Neutrophil (primary cell): Measurements from ENCODE around the gene SLC4A1.

Source experiments
- H3K27ac ChIP-seq: fragments of 200-600 bp; sonication (generic); 2 replicates; pipeline ENCODE4 v1.5.1; 2016; ENCODE audit warnings: mild to moderate bottlenecking, moderate library complexity
- H3K27me3 ChIP-seq: fragments of 200-600 bp; sonication (generic); 2 replicates; pipeline ENCODE4 v1.6.0; 2016; ENCODE audit warnings: mild to moderate bottlenecking
- H3K36me3 ChIP-seq: fragments of 200-600 bp; sonication (generic); 2 replicates; pipeline ENCODE4 v1.5.1; 2017
- H3K4me1 ChIP-seq, 2 experiments: fragments of 200-600 bp in 1 of 2; sonication (generic) in 1 of 2; 1 replicate in 1 of 2; 2 replicates in 1 of 2; pipeline versions ENCODE4 v1.5.1 to v1.6.1; 2013 to 2016; ENCODE audit warnings: low read depth in 1 of 2, low read length in 1 of 2, mild to moderate bottlenecking in 1 of 2, moderate library complexity in 1 of 2; ENCODE audit not compliant: control insufficient read depth in 1 of 2, insufficient read depth in 1 of 2
- H3K4me3 ChIP-seq, 2 experiments: fragments of 200-600 bp in 1 of 2; sonication (generic) in 1 of 2; 1 replicate in 1 of 2; 2 replicates in 1 of 2; pipeline ENCODE4 v1.5.1; 2013 to 2016; ENCODE audit warnings: low read depth in 1 of 2, low read length in 1 of 2, mild to moderate bottlenecking in 1 of 2, moderate library complexity in 1 of 2
- H3K9me3 ChIP-seq: fragments of 200-600 bp; sonication (generic); 2 replicates; pipeline ENCODE4 v1.5.1; 2016
- TF ChIP-seq, protein P1 (sequence below): fragments of 200-600 bp; sonication (generic); IDR thresholded peaks from 2 replicates; pipeline ENCODE4 v1.5.1; 2016; ENCODE audit warnings: antibody characterized with exemption

SLC4A1 gene

DNA sequence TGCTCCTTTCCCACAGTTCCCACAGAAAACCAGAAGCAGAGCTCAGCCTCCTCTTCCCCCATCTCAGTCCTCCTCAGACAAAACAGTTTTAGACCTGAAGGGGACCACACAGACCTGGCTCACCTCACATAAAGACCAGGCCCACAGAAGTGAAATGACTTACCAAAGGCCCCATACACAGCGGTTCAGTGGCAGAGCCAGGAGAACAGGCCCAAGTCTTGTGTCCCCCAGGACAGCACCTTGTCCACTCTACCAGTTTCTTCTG is 53.8 kb downstream of the SLC4A1 start:
- Histone ChIP-seq H3K4me1 (peaks cover 34 to 42% of the 10 kb centered on the region in 2 experiments), H3K27me3 (no peaks in the 10 kb centered on the region), H3K36me3 (peaks cover 84% of the 10 kb centered on the region), H3K4me3 (no peak overlapping the region), H3K27ac (no peak overlapping the region), H3K9me3 (no peaks in the 10 kb centered on the region)
- TF ChIP-seq, protein P1, sequence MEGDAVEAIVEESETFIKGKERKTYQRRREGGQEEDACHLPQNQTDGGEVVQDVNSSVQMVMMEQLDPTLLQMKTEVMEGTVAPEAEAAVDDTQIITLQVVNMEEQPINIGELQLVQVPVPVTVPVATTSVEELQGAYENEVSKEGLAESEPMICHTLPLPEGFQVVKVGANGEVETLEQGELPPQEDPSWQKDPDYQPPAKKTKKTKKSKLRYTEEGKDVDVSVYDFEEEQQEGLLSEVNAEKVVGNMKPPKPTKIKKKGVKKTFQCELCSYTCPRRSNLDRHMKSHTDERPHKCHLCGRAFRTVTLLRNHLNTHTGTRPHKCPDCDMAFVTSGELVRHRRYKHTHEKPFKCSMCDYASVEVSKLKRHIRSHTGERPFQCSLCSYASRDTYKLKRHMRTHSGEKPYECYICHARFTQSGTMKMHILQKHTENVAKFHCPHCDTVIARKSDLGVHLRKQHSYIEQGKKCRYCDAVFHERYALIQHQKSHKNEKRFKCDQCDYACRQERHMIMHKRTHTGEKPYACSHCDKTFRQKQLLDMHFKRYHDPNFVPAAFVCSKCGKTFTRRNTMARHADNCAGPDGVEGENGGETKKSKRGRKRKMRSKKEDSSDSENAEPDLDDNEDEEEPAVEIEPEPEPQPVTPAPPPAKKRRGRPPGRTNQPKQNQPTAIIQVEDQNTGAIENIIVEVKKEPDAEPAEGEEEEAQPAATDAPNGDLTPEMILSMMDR: no peak

DNA sequence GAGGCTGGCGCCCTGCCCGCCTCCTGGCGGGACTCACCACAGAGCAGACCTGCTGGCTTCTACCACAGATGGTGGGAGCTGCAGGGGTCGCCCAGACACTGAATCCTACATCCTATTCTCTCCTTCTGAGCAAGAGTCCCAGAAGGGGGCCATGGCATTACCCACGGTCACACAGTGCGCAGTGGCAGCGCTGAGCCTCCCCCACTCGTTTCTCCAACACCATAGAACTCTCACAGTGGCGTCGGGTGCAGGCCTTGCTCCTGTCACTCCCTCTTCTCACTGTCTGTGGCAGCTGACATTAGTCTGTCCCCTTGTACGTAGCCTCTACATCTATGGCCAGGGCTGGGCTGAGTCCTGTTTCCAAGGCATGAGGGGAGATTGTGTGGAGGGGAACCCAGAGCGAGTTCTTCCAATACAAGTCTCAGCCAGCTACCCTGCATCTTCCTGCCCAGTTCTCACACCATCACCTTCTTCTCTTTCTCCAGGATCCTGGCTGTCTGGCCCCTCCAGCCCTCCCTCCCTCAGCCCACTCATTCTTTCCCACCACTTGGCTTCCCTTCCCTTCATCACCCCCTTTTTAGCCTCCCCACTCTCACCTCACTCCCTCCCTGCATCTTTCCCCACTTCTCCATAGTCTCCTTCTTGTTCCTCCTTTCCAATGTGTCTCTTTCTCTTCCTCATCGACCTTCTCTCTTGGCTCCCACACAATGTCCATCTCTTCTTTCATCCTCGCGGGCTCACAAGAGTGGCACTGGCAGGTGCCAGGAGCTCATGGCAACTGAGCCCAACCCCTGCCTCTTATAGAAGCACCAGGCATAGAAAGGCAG is 54.3 kb downstream of the SLC4A1 start:
- TF ChIP-seq, protein P1: no peak
- H3K36me3 ChIP-seq: peaks cover 89% of the 10 kb centered on the region
- H3K9me3 ChIP-seq: no peaks in the 10 kb centered on the region
- H3K27ac ChIP-seq: peak overlapping the region; percentile 15
- H3K4me3 ChIP-seq: no peak overlapping the region
- peaks cover 36 to 43% of the 10 kb centered on the region in 2 experiments for H3K4me1 ChIP-seq
- H3K27me3 ChIP-seq: no peaks in the 10 kb centered on the region

DNA sequence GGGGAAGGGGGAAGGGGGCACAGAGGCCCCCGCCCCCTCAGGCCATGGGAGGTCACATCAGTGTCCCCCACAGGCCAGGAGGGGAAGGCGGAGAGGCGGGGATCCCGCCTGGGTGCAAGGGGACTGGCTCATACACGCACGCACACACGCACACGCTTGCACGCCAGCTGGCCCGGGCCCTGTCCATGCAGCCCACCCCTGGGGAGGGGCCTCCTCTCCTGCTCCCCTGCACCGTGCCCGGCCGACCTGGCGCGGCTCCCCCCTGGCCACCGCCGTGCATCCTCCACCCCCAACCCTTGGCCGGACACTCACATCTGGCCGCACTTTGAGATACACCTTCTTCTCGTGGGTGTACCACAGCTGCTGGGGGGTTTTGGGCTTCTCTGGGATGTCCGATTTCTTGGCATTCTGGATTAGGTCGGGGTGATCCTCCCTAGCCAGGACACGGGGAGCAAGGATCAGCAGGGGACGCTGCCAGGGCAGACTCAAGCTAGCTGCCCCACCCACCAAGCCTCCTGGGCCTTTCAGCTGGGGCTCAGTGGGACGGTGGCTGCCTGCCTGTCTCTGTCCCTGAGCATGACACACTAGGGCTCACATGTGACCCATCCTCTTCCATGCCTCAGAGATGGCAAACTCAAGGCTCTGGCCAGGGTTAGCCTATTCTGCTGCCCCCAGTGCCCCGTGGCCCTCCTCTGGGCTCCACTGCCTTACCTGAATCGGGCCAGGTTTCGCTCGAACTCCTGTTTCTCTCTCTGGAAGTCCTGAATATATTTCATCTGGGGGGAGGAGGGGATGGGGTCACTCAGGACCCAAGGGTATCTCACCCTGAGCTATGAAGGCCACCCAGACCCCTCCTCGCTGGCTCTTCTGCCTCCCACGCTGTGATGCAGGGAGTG is 55.2 kb downstream of the SLC4A1 start:
- Histone ChIP-seq H3K9me3 (no peaks in the 10 kb centered on the region), H3K4me1 (peaks cover 31 to 36% of the 10 kb centered on the region in 2 experiments), H3K4me3 (no peak overlapping the region), H3K27ac (peak overlapping the region; percentile 15), H3K36me3 (peaks cover 98% of the 10 kb centered on the region), H3K27me3 (no peaks in the 10 kb centered on the region)
- TF ChIP-seq, protein P1: no peak

DNA sequence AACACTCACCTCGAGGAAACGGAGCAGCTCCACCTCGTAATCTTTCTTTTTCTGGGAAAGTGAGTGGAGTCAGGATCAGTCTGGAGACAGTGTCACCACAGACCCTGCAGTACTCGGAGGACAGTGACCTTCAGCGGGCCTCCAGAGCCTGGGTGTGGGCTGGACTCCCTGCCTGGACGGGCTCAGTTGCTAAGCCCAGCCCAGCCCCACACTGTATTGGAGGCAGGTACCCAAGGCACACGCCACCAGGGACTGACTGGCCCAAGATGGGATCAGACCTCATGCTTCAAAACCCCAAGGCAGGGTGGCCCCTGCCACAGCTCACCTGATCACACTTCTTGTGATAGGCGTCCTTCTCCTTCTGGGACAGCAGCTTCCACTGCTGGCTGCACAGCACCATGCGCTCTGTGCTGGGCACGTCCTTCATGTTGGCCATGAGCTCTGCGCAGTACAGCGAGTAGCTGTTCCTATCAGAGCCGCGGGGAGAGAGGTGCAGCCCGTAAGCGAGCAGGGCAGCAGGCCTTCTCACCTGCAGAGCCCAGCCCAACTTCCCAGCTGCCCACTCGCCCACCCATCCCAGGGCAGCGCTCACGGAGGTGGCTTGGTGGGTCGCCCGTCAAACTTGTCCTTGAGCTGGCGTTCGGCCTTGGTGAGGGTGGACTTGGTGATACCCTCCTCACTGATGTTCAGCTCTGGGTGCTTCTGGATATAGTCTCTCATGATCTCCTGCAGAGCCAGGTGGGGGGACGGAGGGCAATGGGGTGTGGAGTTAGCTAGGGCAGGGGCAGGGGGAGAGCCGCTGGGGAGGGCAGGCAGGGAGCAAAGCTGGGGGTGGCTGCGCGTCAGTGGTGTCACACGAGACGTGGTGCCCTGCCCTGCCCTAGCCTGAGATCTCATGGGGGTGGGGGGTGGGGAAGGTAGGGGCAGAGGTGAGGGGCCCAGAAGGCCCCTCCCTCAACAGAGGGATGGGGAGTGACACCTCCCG is 56.4 kb downstream of the SLC4A1 start:
- H3K27me3 ChIP-seq: no peaks in the 10 kb centered on the region
- TF ChIP-seq, protein P1: no peak
- H3K36me3 ChIP-seq: peaks cover 100% of the 10 kb centered on the region
- peaks cover 21 to 26% of the 10 kb centered on the region in 2 experiments for H3K4me1 ChIP-seq
- H3K9me3 ChIP-seq: no peaks in the 10 kb centered on the region
- H3K4me3 ChIP-seq: no peak overlapping the region
- H3K27ac ChIP-seq: no peak overlapping the region
